ENCODE results near the gene ARRDC2.

- TF ChIP-seq FOXA1 (IDR thresholded peaks at IDR 0.05) (no peak), TARDBP (IDR thresholded peaks at IDR 0.05) (no peak), NFRKB (IDR thresholded peaks at IDR 0.05) (no peak), SUZ12 (IDR thresholded peaks at IDR 0.05) (no peak), ELF4 (IDR thresholded peaks at IDR 0.05) (no peak), BHLHE40 (IDR thresholded peaks at IDR 0.05; ENCODE audit: borderline replicate concordance) (no peak), FOXM1 (IDR thresholded peaks at IDR 0.05; ENCODE audit: borderline replicate concordance) (no peak), ZNF384 (IDR thresholded peaks at IDR 0.05) (no peak), CTBP1 (IDR thresholded peaks at IDR 0.05; ENCODE audit: borderline replicate concordance) (no peak), FOXK2 (IDR thresholded peaks at IDR 0.05) (no peak), SP1 (IDR thresholded peaks at IDR 0.05) (no peak)
Observed at GRCh38 chr19:17975032-17975431, 32.9 kb upstream of the ARRDC2 start.

Data from HEK293T (cell line).